HepG2 (cell line): ENCODE results near the gene LEF1. TPM values are rescaled to one million over a fixed set of nuclear protein-coding genes. Genes with fewer than 3 reads are reported as not detected.

Experiments
- ATAC-seq: fragments of 200-7000 bp; cut with Tn5 transposase; 3 replicates; pipeline ENCODE4 v1.9.1; 2020; ENCODE audit warnings: mild to moderate bottlenecking, moderate library complexity
- BruUV-seq: library from RNA; stranded (reverse); fragments of 400-500 nt; replicated peaks from 2 replicates; lab custom pipeline; 2021; lab: Mats Ljungman, UMichigan
- CTCF ChIA-PET: fragments of 300-600 bp; formaldehyde crosslinking; extraction: SDS; loops from one replicate; lab custom pipeline; 2021; ENCODE audit warnings: low total read pairs, inconsistent platforms, low intra/inter-chr PET ratio; lab: Yijun Ruan, JAX
- POLR2A ChIA-PET: fragments of 350-600 bp; sonication (Branson Sonifier 250); formaldehyde crosslinking; loops from one replicate; lab custom pipeline; 2020; ENCODE audit warnings: antibody characterized with exemption, inconsistent platforms; lab: Yijun Ruan, JAX
- DNase-seq: peaks from one replicate; pipeline ENCODE4 v3.0.0-alpha.2; 2015; ENCODE audit warnings: low spot score
- FAIRE-seq: peaks from 3 replicates; lab custom pipeline; 2011; peaks lifted over from hg19 to GRCh38; lab: Jason Lieb, UNC
- H2AFZ ChIP-seq: one replicate; pipeline ENCODE4 v1.6.1; 2011; ENCODE audit warnings: low read length, inconsistent platforms
- H3K27ac ChIP-seq: fragments of 300-600 bp; 3 replicates; pipeline ENCODE4 v1.8.0; 2011; ENCODE audit warnings: mixed run types, mild to moderate bottlenecking, mixed read lengths, low read length, inconsistent platforms; ENCODE audit not compliant: insufficient read depth; ENCODE audit errors: extremely low read length
- H3K27me3 ChIP-seq, 2 experiments: fragments of 200-600 bp in 1 of 2; 2 replicates in 1 of 2; 3 replicates in 1 of 2; pipeline versions ENCODE4 v1.6.0 to v1.8.0; 2011; ENCODE audit warnings: low read length in 2 of 2, mild to moderate bottlenecking in 2 of 2, moderate library complexity in 2 of 2, inconsistent platforms in 1 of 2; ENCODE audit not compliant: insufficient read depth in 2 of 2, control insufficient read depth in 1 of 2
- H3K36me3 ChIP-seq, 2 experiments: fragments of 200-600 bp in 1 of 2; replicated peaks in 1 of 2; 2 replicates in 1 of 2; 3 replicates in 1 of 2; pipeline versions ENCODE4 v1.5.1 to v1.8.0; 2011; ENCODE audit warnings: low read length in 2 of 2, inconsistent platforms in 1 of 2; ENCODE audit not compliant: insufficient read depth in 2 of 2, control insufficient read depth in 1 of 2
- H3K4me1 ChIP-seq: 2 replicates; pipeline ENCODE4 v1.5.1; 2012; ENCODE audit warnings: low read length, inconsistent platforms; ENCODE audit not compliant: insufficient read depth
- H3K4me2 ChIP-seq: 2 replicates; pipeline ENCODE4 v1.6.0; 2011; ENCODE audit warnings: low read depth, low read length, inconsistent platforms
- H3K4me3 ChIP-seq, 3 experiments: fragments of 200-600 bp in 1 of 3; sonication (generic), shearing (Covaris generic) in 1 of 3; replicated peaks in 1 of 3; 2 replicates each; pipeline ENCODE4 v1.5.1; 2011 to 2016; ENCODE audit warnings: low read length in 3 of 3, inconsistent platforms in 2 of 3, low read depth in 2 of 3, mild to moderate bottlenecking in 2 of 3, control low read depth in 1 of 3, mixed read lengths in 1 of 3; ENCODE audit not compliant: insufficient read depth in 1 of 3
- H3K79me2 ChIP-seq: one replicate; pipeline ENCODE4 v1.6.1; 2011; ENCODE audit warnings: low read length, inconsistent platforms; ENCODE audit not compliant: insufficient read depth
- H3K9ac ChIP-seq: 2 replicates; pipeline ENCODE4 v1.6.0; 2011; ENCODE audit warnings: mild to moderate bottlenecking, low read depth, low read length, inconsistent platforms; ENCODE audit not compliant: insufficient read depth
- H3K9me3 ChIP-seq: 2 replicates; pipeline ENCODE4 v1.5.1; 2012; ENCODE audit warnings: mild to moderate bottlenecking, low read length
- H4K20me1 ChIP-seq: 2 replicates; pipeline ENCODE4 v1.6.0; 2011; ENCODE audit warnings: inconsistent platforms, mild to moderate bottlenecking, low read length, moderate library complexity; ENCODE audit not compliant: insufficient read depth
- GMEB2 ChIP-seq: IDR thresholded peaks from 2 replicates; pipeline ENCODE4 v1.6.1; 2016; ENCODE audit warnings: missing biosample characterization, missing genetic modification reagents, low read depth
- PITX1 ChIP-seq: sonication (generic); formaldehyde crosslinking; IDR thresholded peaks from 2 replicates; pipeline ENCODE4 v1.5.1; 2020; ENCODE audit warnings: mild to moderate bottlenecking, missing genetic modification reagents
- SIN3A ChIP-seq: IDR thresholded peaks from 2 replicates; pipeline ENCODE4 v1.6.1; 2011; ENCODE audit warnings: low read depth, mild to moderate bottlenecking, control low read depth, low read length, borderline replicate concordance
- TAF15 ChIP-seq: fragments of 200-400 bp; formaldehyde crosslinking; IDR thresholded peaks from one replicate; pipeline ENCODE4 v1.6.1; 2018; ENCODE audit warnings: mild to moderate bottlenecking, low read depth, low read length; ENCODE audit not compliant: poor library complexity, severe bottlenecking
- TP53 ChIP-seq: sonication (generic); formaldehyde crosslinking; conservative IDR thresholded peaks from 2 replicates; pipeline ENCODE4 v1.4.0; 2020; ENCODE audit warnings: missing genetic modification reagents
- ZIK1 ChIP-seq: sonication (generic); formaldehyde crosslinking; IDR thresholded peaks from 2 replicates; pipeline ENCODE4 v1.5.0; 2020; ENCODE audit warnings: mild to moderate bottlenecking, low read depth, missing genetic modification reagents, borderline replicate concordance
- ZMYM3 ChIP-seq: sonication (generic); formaldehyde crosslinking; IDR thresholded peaks from 2 replicates; pipeline ENCODE4 v1.5.1; 2020; ENCODE audit warnings: mild to moderate bottlenecking, missing genetic modification reagents
- ZNF143 ChIP-seq: sonication (generic); formaldehyde crosslinking; IDR thresholded peaks from 2 replicates; pipeline ENCODE4 v1.4.0; 2020; ENCODE audit warnings: missing genetic modification reagents
- ZNF333 ChIP-seq: sonication (generic); formaldehyde crosslinking; IDR thresholded peaks from 2 replicates; pipeline ENCODE4 v1.4.0; 2020; ENCODE audit warnings: mild to moderate bottlenecking, missing genetic modification reagents, borderline replicate concordance
- ZNF460 ChIP-seq: sonication (generic); formaldehyde crosslinking; IDR thresholded peaks from 2 replicates; pipeline ENCODE4 v1.5.1; 2020; ENCODE audit warnings: missing genetic modification reagents, mild to moderate bottlenecking, borderline replicate concordance
- ZNF501 ChIP-seq: sonication (generic); formaldehyde crosslinking; IDR thresholded peaks from 2 replicates; pipeline ENCODE4 v1.5.1; 2020; ENCODE audit warnings: mild to moderate bottlenecking, moderate library complexity, missing genetic modification reagents
- ZNF747 ChIP-seq: sonication (generic); formaldehyde crosslinking; IDR thresholded peaks from 2 replicates; pipeline ENCODE4 v1.8.1; 2023; ENCODE audit warnings: missing genetic modification reagents, mild to moderate bottlenecking, borderline replicate concordance
- ZNF879 ChIP-seq: sonication (generic); formaldehyde crosslinking; IDR thresholded peaks from 2 replicates; pipeline ENCODE4 v1.8.1; 2023; ENCODE audit warnings: missing genetic modification reagents
- WGBS: methylation state at CpG from one replicate; pipeline ENCODE4 v1.1.6; 2017; ENCODE audit warnings: low lambda C conversion rate; 5-methylcytosine and 5-hydroxymethylcytosine counted together
- in situ Hi-C: cut with HindIII; loops from 2 replicates; pipeline ENCODE4 v1.10.0; 2017; ENCODE audit warnings: low pct_unique_long_range_greater_than_20kb; ENCODE audit not compliant: extremely low pct_ligation_motif_present
- intact Hi-C: fragments of 100-400 bp; cut with micrococcal nuclease; formaldehyde crosslinking; loops from one replicate; pipeline ENCODE4 v1.10.0; 2022; ENCODE audit not compliant: unreplicated experiment
- polyA plus RNA-seq, 8 experiments: library from polyadenylated mRNA; depleted of rRNA in 3 of 8; stranded (reverse) in 7 of 8; unstranded in 1 of 8; fragments of >200 nt; fragmentation: Illumina TruSeq in 4 of 8; extraction: Trizol in 4 of 8; gene quantifications; 2 replicates each; pipeline versions ENCODE4 v1.2.1 to v1.2.3, GENCODE V29; 2011 to 2016; ENCODE audit warnings: low read depth in 4 of 8, missing spikeins in 1 of 8, mixed read lengths in 1 of 8; ENCODE audit not compliant: insufficient read depth in 1 of 8
- total RNA-seq, 5 experiments: library from RNA; depleted of rRNA; stranded (reverse); fragments of >200 nt; fragmentation: Illumina TruSeq; extraction: Trizol; gene quantifications; 2 replicates each; pipeline ENCODE4 v1.2.3, GENCODE V29; 2016; ENCODE audit warnings: low read depth in 1 of 5
- TF ChIP-seq, protein P1 (sequence below): sonication (generic); formaldehyde crosslinking; conservative IDR thresholded peaks from 2 replicates; pipeline ENCODE4 v1.4.0; 2020; ENCODE audit warnings: missing genetic modification reagents

Gene LEF1
- total and polyA plus RNA-seq, 2 of the 13 experiments (the other 11 are each of a cell fraction or from before 2014, with no cell fraction given) = 0.22 to 0.29 TPM

GRCh38 chr4:108044951-108045686 lies 123.6 kb downstream of the LEF1 start:
- Histone ChIP-seq H3K27me3 (no peaks in the 10 kb centered on the region), H3K27ac (no peak overlapping the region), H3K4me3 (no peak overlapping the region), H3K4me1 (no peaks in the 10 kb centered on the region), H2AFZ (no peak overlapping the region), H3K4me2 (no peak overlapping the region), H3K79me2 (no peaks in the 10 kb centered on the region), H3K36me3 (no peaks in the 10 kb centered on the region), H3K9ac (no peak overlapping the region), H3K9me3 (no peaks in the 10 kb centered on the region), H4K20me1 (no peaks in the 10 kb centered on the region)
- 63% methylated on average over 9 of the region's 9 CpGs for WGBS
- TF ChIP-seq ZNF501 (CRISPR knock-in tag) = no peak
- TF ChIP-seq ZIK1 (CRISPR knock-in tag) = no peak
- no peak for TF ChIP-seq SIN3A
- TF ChIP-seq ZNF747 (CRISPR knock-in tag) = no peak
- no peak for TF ChIP-seq ZNF879
- no peak for TF ChIP-seq ZNF143
- no peak for TF ChIP-seq ZNF460 (CRISPR knock-in tag)
- TF ChIP-seq, protein P1, sequence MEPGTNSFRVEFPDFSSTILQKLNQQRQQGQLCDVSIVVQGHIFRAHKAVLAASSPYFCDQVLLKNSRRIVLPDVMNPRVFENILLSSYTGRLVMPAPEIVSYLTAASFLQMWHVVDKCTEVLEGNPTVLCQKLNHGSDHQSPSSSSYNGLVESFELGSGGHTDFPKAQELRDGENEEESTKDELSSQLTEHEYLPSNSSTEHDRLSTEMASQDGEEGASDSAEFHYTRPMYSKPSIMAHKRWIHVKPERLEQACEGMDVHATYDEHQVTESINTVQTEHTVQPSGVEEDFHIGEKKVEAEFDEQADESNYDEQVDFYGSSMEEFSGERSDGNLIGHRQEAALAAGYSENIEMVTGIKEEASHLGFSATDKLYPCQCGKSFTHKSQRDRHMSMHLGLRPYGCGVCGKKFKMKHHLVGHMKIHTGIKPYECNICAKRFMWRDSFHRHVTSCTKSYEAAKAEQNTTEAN = no peak
- no peak for TF ChIP-seq ZNF333
- no peak for TF ChIP-seq PITX1 (CRISPR knock-in tag)
- TF ChIP-seq GMEB2 (CRISPR knock-in tag) = no peak
- no peak for TF ChIP-seq ZMYM3
- no peak for TF ChIP-seq TP53 (CRISPR knock-in tag)
- TF ChIP-seq TAF15 = no peak
- POLR2A ChIA-PET = no interaction called here
- intact Hi-C loops (no loop called here), in situ Hi-C loops (loop anchor here (25.0 kb wide), 1 partner anchor 442 kb away; no protein-coding TSS in a partner anchor)
- DNase-seq = no peak
- CTCF ChIA-PET = no interaction called here
- no peak for FAIRE-seq
- no TSS peak for BruUV-seq
- ATAC-seq = no peak
